ENCODE data around the gene MEIOB.

The MEIOB gene

GRCh38 chr16:1828645-1829410 lies 43.1 kb downstream of the MEIOB start:
- no peak for DNase-seq

DNA sequence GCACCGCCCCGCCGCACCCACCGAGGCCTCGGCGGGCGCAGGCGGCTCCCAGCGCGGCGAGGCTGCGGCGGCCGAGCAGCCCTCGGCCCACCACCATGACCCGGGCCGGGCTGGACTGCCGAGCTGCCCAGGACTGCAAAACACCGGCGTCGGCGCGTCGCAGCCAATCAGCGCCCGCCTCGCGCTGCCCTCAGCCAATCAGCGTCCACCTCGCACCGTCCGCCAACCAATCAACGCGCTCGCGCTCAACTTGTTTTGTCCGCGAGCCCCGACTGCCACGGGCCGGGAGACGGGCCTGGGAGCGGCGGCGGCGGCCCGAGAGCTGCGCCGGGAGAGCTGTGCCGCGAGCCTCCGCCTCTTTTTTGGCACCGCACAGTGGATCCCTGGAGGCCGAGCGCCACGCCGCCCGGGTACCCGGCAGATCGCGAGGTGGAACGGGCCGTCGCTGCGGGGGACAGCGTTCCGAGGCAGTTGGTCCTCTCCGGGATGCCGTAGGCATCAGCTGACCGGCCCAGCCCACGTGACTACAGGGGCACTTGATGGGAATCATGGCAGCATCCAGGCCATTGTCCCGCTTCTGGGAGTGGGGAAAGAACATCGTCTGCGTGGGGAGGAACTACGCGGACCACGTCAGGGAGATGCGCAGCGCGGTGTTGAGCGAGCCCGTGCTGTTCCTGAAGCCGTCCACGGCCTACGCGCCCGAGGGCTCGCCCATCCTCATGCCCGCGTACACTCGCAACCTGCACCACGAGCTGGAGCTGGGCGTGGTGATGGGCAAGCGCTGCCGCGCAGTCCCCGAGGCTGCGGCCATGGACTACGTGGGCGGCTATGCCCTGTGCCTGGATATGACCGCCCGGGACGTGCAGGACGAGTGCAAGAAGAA lies 45.0 kb downstream of the MEIOB start, which contains the start of the genes FAHD1 and HAGH:
TSS of gene FAHD1 (plus strand) at position 516 of the 883 bp plus-strand sequence. CDS start at position 549, 33 bp downstream.
TSS of gene HAGH (minus strand) at position 135 of the 883 bp plus-strand sequence. CDS start at position 97, 38 bp downstream.
- DNase-seq, result peak; percentile 98

GRCh38 chr16:1825864-1826690 lies 45.9 kb downstream of the MEIOB start:
- DNase-seq, result peak; percentile 31

- DNase-seq, result peak; percentile 2
Measured at GRCh38 chr16:1825381-1825863, 46.5 kb downstream of the MEIOB start.

GRCh38 chr16:1823821-1824220 lies 48.1 kb downstream of the MEIOB start:
- peak; percentile 22 for DNase-seq

DNA sequence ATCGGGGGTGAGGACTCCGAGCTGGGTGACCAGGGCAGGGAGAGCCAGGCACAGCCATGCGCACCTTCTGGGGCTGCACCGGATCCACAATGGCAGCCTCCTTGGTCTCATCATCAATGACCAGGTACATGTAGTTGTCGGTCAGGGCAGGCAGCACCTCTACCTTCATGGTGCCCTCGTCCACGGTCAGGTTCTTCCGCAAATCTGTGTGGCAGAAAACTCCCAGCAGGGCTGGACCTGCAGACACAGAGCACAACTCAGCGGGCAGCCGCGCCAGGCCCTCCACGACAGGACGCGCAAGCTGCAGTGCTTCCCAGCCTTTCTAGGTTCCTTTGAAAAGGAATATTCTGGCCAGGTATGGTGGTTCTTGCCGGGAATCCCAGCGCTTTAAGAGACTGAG lies 49.2 kb downstream of the MEIOB start:
- no peak for DNase-seq

DNA sequence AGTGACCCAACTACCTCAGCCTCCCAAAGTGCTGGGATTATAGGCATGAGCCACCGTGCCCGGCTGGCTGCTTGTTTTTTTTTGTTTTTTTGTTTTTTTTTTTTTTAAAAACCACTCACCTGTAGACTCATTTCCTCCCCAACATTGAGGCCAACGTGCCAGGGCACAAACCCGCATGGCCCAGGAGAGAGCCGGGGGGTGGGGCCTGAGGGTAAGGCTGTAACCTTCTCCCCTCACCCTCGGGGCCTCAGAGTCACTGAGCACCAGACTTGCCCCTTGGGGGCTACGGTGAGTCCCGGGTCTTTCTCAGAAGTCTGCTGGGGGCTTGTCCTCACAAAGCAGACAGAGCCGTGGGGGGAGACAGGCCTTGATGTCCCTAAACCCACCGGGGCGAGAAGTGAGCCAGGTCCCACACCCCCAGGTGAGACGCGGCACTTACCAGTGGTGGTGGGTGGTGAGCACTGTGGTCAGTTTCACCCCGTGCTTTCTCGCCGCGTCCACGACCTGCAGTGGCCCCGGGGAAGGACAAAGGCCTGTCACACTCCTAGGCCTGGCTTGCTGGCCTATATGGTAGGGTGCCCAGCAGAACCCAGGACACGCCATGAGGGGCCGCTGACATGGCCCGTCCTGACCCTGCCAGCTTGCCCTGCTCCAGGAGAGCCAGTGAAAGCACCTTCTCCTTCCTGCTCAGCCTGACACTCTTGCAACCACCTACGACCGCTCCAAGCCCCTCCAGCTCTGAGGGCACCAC lies 49.9 kb downstream of the MEIOB start:
- DNase-seq, result no peak

DNA sequence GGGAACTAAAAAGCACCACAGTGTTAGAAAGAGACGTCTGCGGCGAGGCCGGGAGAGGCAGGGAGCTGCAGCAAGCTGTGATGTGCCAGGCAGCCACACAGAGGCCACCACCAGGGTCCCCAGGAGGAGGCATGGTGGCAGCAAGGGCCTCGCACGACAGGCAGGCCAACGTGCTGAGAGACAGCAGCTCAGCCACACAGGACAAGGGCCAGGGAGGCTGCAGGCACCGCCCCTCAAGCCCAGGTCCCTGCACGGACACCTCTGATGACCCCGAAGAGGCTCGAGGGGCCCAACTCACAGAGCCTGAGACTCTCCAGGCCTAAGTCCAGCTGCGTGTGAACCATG lies 51.0 kb downstream of the MEIOB start:
- DNase-seq, result no peak

DNA sequence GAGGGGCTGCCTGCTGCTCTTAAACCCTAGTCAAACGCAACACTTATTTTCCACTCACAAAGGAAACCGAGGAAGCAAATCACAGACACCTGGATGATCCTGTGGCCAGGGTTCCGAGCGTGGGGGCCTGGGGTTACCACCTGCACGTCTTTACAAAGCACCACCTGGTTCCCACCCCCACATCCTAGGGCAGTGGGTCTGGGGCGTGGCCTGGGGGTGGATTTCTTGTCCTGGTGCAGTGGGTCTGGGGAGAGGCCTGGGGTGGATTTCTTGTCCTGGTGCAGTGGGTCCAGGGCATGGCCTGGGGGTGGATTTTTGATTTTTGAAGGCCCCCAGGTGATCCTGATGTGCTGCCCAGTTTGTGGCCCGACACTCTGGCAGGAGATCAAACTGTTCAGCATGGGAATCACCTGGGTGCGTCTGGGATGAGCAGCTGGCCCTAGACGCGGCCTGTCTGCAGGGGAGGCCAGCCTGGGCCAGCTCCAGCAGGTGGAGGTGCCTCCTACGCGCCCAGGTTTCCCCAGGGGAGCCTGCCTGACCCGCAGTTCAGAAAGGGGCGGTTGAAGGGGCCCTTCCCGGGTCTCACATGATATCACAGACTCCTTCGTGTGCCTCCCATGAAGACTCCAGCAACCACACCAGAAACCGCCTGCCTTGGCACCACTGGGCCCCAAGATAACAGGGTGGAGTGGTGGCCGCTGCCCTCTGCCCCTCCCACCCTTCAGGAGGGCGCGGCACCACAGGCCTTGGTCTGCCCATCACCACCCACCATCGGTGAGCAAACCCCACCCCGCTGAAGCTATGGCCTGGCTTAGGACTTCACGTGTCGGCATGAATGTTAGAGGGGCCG lies 51.6 kb downstream of the MEIOB start:
- DNase-seq, result no peak

DNA sequence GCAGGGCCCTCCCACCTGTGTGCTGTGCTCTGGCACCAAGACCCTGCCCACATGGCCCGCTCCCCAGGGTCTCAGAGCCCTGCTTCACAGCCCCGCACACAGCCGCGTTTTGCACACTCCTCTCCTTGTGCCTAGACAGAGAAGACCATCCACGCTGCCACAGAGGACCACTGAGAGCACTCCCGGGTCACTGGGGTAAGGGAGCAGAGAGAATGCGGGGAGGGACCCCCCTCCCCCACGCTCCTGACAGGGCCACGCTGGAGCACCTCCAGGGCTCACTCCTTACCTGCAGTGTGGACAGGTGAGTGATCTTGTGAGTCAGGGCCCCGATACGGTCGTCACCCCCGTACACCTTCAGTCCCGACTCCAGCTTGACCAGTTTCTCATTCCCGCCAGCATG lies 52.4 kb downstream of the MEIOB start:
- DNase-seq, result no peak

GRCh38 chr16:1818873-1819525 lies 53.0 kb downstream of the MEIOB start:
- no peak for DNase-seq

DNA sequence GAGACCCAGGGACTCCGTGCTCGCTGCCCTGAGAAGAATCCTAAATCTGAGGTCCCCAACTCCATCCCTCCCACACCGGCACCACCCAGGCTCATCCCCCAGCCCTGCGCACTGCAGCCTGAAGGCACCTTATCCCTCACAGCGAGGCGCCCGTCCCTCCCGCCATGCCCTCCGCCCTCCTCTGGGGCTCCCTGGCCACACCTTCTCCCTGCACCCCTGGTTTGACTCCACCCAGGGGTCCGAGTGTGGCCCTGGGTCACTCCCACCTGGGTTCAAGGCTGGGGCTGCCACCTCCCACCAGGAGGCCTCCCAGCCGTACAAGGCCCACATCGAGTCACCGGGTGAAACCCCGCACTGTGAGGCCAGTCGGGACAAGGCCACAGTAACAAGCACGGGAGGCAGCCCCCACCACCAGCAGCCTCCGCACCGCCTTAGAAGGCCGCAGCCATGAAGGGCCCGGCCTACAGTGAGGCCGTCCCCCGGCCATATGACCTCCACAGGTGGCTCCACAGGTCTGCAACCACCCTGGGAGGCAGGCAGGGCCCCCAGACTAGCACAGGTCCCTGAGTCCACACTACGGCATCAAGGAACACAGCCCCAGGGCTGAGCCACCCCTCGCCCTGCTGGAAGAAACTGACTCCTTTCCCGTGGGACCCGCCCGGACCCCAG lies 53.6 kb downstream of the MEIOB start:
- DNase-seq, result no peak

- no peak for DNase-seq
Measured at GRCh38 chr16:1817716-1818115, 54.2 kb downstream of the MEIOB start.

DNA sequence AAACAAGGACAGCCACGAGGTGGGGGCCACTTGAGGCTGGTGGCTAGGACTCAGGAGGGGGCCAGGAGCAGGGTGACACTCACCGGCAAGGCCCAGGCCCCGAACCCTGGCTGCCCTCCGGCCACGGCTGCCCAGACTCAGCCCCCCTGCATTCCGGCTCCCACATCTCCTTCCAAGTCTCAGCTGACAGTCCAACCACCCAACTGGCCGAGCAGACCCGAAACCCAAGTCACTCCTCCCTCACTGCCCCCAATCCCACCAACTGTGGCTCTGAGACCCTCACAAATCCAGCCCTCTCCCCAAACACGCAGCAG lies 54.7 kb downstream of the MEIOB start:
- DNase-seq, result no peak

GRCh38 chr16:1816396-1817275 lies 55.3 kb downstream of the MEIOB start:
- DNase-seq, result no peak

DNA sequence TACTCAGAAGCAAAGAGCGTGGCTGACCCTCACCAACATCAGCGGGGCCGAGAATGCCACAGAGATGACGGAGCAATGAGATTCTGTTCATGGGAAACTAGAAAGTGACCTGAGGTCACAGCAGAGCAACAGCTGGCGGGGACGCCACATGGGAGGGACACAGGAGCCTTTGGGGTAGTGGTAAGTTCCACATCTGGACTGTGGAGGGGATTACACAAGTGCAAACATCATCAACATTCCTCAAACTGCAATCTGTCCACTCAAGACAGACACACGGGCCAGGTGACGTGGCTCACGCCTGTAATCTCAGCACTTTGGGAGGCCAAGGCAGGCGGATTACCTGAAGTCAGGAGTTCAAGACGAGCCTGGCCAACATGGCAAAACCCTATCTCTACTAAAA lies 56.5 kb downstream of the MEIOB start:
- no peak for DNase-seq

DNA sequence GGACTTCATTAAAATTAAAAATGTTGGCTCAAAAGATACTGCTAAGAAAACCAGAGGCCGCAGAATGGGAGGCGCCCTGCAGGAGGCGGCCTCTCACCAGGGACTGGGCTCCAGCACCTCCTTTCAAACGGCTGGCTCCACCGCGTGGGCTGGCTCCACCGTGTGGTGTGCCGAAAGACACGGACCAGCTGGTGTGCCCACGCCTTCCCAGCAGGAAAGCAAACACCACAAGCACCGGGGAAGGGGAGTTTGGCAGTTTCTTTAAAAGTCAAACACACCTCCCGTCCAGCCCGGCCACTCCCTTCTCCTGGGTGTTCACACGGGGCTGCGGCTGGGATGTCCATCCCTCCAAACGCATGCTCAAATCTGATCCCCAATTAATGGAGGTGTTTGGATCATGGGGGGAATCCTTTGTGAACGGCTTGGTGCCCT lies 59.2 kb downstream of the MEIOB start:
- peak; percentile 21 for DNase-seq

GRCh38 chr16:1810536-1810935 lies 61.4 kb downstream of the MEIOB start:
- DNase-seq, result no peak

DNA sequence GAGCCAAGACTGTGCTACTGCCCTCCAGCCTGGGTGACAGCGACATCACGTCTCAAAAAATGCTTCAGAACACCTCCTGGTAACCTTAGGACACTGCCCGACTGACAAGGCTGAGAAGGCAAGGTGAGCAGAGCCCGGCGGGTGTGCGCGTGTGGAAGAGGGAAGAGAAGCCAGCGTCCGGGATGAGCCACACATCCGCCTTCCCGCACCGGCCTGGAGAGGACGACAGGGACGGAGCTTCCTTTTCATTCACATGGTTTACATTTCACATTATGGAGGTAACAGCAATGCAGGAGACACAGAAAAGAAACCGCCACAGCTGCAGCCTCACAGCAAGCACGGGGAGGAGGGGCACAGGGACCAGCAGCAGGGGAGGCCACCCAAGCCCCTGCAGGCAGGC lies 61.9 kb downstream of the MEIOB start:
- no peak for DNase-seq
